ENCODE data around the gene SYT1. TPM values are rescaled to one million over a fixed set of nuclear protein-coding genes. Genes with fewer than 3 reads are reported as not detected.

SYT1 gene
- total and polyA plus RNA-seq, 2 experiments from 2014 or later, result 48.7 to 51.7 TPM

- TF ChIP-seq ZNF462 (CRISPR knock-in tag; IDR thresholded peaks at IDR 0.05) (no peak), ETS1 (IDR thresholded peaks at IDR 0.05) (no peak), NANOG (IDR thresholded peaks at IDR 0.05; ENCODE audit: borderline replicate concordance) (no peak), STAT1 (IDR thresholded peaks at IDR 0.05; ENCODE audit: unreplicated experiment) (no peak)
Observed at GRCh38 chr12:78966926-78967325, 102.4 kb downstream of the SYT1 start (continued).

DNA sequence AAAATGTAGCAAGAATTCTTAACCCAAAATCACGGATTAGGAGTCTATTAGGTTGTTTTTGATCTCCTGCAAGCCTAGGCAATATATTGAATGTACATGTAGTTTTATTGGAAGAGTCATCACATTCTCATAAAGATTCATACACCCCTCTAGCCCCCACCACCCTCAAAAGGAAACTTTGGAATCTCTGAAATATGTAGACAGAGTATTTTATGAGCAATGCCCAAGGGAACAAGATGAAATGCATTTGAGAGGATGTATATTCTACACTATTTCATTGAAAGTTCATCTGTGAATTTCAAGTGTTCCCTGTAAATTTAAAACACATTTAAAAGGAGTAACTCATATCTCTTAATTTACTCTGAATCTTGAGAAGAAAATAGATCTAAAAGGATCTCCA lies 103.7 kb downstream of the SYT1 start:
- H3K36me3 ChIP-seq (ENCODE audit: insufficient read depth), result no peaks in the 10 kb centered on the region
- H3K27me3 ChIP-seq (ENCODE audit: insufficient read depth), result no peaks in the 10 kb centered on the region
- Mint-ChIP-seq H3K36me3 (ENCODE audit: low read depth) (no peaks in the 10 kb centered on the region), H3K9me3 (no peaks in the 10 kb centered on the region), H3K27ac (no peak overlapping the region), H3K4me3 (no peak overlapping the region), H3K27me3 (ENCODE audit: insufficient read depth, low read depth, poor library complexity) (no peaks in the 10 kb centered on the region), H3K4me1 (no peaks in the 10 kb centered on the region)
- peaks cover 7% of the 10 kb centered on the region; the same call in 1 of the 2 replicates for H4K20me1 ChIP-seq (replicated peaks; ENCODE audit: insufficient read depth)
- no peak for DNase-seq (ENCODE audit: low spot score)
- H3K4me3 ChIP-seq, result no peak overlapping the region
- no peak overlapping the region for H2AFZ ChIP-seq
- no peaks in the 10 kb centered on the region for H3K9me2 ChIP-seq (ENCODE audit: insufficient read depth)
- no peak overlapping the region for H3K4me2 ChIP-seq
- H3K27ac ChIP-seq (ENCODE audit: low read depth), result no peak overlapping the region
- ATAC-seq, result no peak
- H3K4me1 ChIP-seq (ENCODE audit: insufficient read depth), result no peaks in the 10 kb centered on the region
- H3K79me2 ChIP-seq (replicated peaks; ENCODE audit: insufficient read depth), result no peaks in the 10 kb centered on the region
- H3F3A ChIP-seq (replicated peaks; ENCODE audit: low read depth), result no peaks in the 10 kb centered on the region
- TF ChIP-seq POLR2AphosphoS5 (IDR thresholded peaks at IDR 0.05; ENCODE audit: low read depth) (no peak), NANOG (IDR thresholded peaks at IDR 0.05; ENCODE audit: borderline replicate concordance) (no peak), EZH2phosphoT487 (IDR thresholded peaks at IDR 0.05; ENCODE audit: unreplicated experiment) (no peak), ZNF462 (CRISPR knock-in tag; IDR thresholded peaks at IDR 0.05) (no peak), CTCF (conservative IDR thresholded peaks at IDR 0.05; ENCODE audit: low read depth in 2 of 2) (no peak)
